Osteocyte (in vitro differentiated cells): ENCODE results near the gene MYO1D. TPM values are rescaled to one million over a fixed set of nuclear protein-coding genes. Genes with fewer than 3 reads are reported as not detected.

Experiments used
- DNase-seq: peaks from one replicate; pipeline ENCODE4 v3.0.0; 2021; ENCODE audit warnings: mixed read lengths; ENCODE audit not compliant: unreplicated experiment; ENCODE audit errors: extremely low spot score
- H3K27ac Mint-ChIP-seq: one replicate; pipeline ENCODE4 v1.8.0; 2021; ENCODE audit warnings: mild to moderate bottlenecking, mixed read lengths; ENCODE audit not compliant: unreplicated experiment
- H3K27me3 Mint-ChIP-seq: one replicate; pipeline ENCODE4 v1.8.0; 2021; ENCODE audit warnings: mixed read lengths; ENCODE audit not compliant: unreplicated experiment
- H3K36me3 Mint-ChIP-seq: one replicate; pipeline ENCODE4 v1.8.0; 2021; ENCODE audit warnings: mixed read lengths; ENCODE audit not compliant: unreplicated experiment
- H3K4me1 Mint-ChIP-seq: one replicate; pipeline ENCODE4 v1.8.0; 2021; ENCODE audit warnings: mixed read lengths; ENCODE audit not compliant: unreplicated experiment
- H3K4me3 Mint-ChIP-seq: one replicate; pipeline ENCODE4 v1.8.0; 2021; ENCODE audit warnings: mild to moderate bottlenecking, moderate library complexity, mixed read lengths; ENCODE audit not compliant: unreplicated experiment
- H3K9me3 Mint-ChIP-seq: one replicate; pipeline ENCODE4 v1.8.0; 2021; ENCODE audit warnings: mixed read lengths; ENCODE audit not compliant: unreplicated experiment
- CTCF ChIP-seq: fragments of 200-600 bp; sonication (generic); IDR thresholded peaks from 2 replicates; pipeline ENCODE4 v1.5.0; 2021; ENCODE audit warnings: antibody characterized with exemption, mild to moderate bottlenecking, moderate library complexity
- total RNA-seq: library from RNA; stranded (reverse); gene quantifications from 2 replicates; pipeline ENCODE4 v1.2.1, GENCODE V29; 2021

Gene MYO1D
- total RNA-seq, 1 donor from 2014 or later: 19.1 TPM

GRCh38 chr17:32492648-32493289, 384.2 kb downstream of the MYO1D start:
- no peak for TF ChIP-seq CTCF
- no peak overlapping the region for H3K4me3 Mint-ChIP-seq
- H3K36me3 Mint-ChIP-seq: no peaks in the 10 kb centered on the region
- H3K4me1 Mint-ChIP-seq: peaks cover 17% of the 10 kb centered on the region
- no peaks in the 10 kb centered on the region for H3K27me3 Mint-ChIP-seq
- H3K27ac Mint-ChIP-seq: no peak overlapping the region
- no peaks in the 10 kb centered on the region for H3K9me3 Mint-ChIP-seq
- no peak for DNase-seq

- Mint-ChIP-seq H3K27me3 (no peaks in the 10 kb centered on the region), H3K9me3 (no peaks in the 10 kb centered on the region), H3K4me3 (no peak overlapping the region), H3K27ac (no peak overlapping the region), H3K36me3 (no peaks in the 10 kb centered on the region), H3K4me1 (peaks cover 19% of the 10 kb centered on the region)
- no peak for TF ChIP-seq CTCF
- DNase-seq: no peak
Observed at GRCh38 chr17:32492264-32492589, 384.7 kb downstream of the MYO1D start.

- Mint-ChIP-seq H3K27ac (no peak overlapping the region), H3K4me1 (peaks cover 15% of the 10 kb centered on the region), H3K4me3 (no peak overlapping the region), H3K9me3 (no peaks in the 10 kb centered on the region), H3K27me3 (no peaks in the 10 kb centered on the region), H3K36me3 (no peaks in the 10 kb centered on the region)
- TF ChIP-seq CTCF: no peak
- DNase-seq: no peak
Observed at GRCh38 chr17:32491371-32492263, 385.3 kb downstream of the MYO1D start.

- DNase-seq: no peak
- no peaks in the 10 kb centered on the region for H3K27me3 Mint-ChIP-seq
- H3K36me3 Mint-ChIP-seq: no peaks in the 10 kb centered on the region
- H3K4me3 Mint-ChIP-seq: no peak overlapping the region
- H3K9me3 Mint-ChIP-seq: no peaks in the 10 kb centered on the region
- peaks cover 15% of the 10 kb centered on the region for H3K4me1 Mint-ChIP-seq
- TF ChIP-seq CTCF: no peak
- no peak overlapping the region for H3K27ac Mint-ChIP-seq
Observed at GRCh38 chr17:32490101-32490482, 386.8 kb downstream of the MYO1D start.

- Mint-ChIP-seq H3K27me3 (no peaks in the 10 kb centered on the region), H3K4me1 (peaks cover 15% of the 10 kb centered on the region), H3K9me3 (no peaks in the 10 kb centered on the region), H3K27ac (no peak overlapping the region), H3K4me3 (no peak overlapping the region), H3K36me3 (no peaks in the 10 kb centered on the region)
- DNase-seq: no peak
- no peak for TF ChIP-seq CTCF
Observed at GRCh38 chr17:32489320-32490100, 387.4 kb downstream of the MYO1D start.
